Measurements from ENCODE around the gene C5AR1. TPM values are rescaled to one million over a fixed set of nuclear protein-coding genes. Genes with fewer than 3 reads are reported as not detected.

The C5AR1 gene
- total RNA-seq, 4 donors from 2014 or later, result 5.0 to 34.5 (median 12.7) TPM

DNA sequence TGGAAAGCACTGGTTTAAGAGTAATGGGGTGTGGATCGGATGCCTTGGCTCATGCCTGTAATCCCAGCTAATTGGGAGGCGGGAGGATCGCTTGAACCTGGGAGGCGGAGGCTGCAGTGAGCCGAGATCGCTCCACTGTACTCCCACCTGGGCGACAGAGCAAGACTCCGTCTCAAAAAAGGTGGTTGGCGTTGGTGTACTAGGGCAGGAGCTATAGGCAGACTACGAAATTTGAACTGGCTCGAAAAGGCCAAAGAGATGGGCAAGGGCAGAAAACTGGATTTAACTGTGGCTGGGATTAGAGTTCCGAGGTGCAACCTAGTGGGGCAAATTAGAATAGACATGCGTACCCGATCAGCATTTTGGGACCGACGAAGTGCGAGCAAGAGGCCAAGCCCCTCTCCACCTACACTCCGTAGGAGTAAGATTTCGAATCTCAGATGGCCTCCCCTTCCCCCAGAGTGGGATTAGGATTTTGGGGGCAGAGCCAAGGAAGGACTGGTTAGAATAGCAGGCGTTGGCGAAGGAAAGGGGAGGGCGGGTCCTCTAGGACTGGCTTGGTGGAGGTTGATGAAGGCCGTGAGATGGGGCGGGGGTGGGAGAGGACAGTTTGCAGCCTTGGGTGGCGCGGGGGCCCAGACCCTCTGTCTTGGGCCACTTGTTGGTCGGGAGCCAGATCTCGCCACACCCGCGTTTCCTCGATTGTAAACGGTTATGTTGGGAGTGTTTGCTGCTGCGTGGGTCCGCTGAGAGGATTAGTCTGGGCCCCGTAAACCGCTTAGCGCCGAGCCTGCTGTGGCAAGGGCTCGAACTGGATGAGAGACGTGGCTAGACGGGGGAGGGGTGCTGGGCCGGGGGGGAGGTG lies 37.0 kb upstream of the C5AR1 start:
- peak overlapping the region; percentile 49 to 89 (median 82) for H3K4me3 ChIP-seq
- WGBS, 2 donors, result 22 to 23% methylated on average over 39 to 42 of the region's 42 CpGs
- no peaks in the 10 kb centered on the region for H3K27me3 ChIP-seq
- peaks cover 0 to 35% (median 18%) of the 10 kb centered on the region in 4 donors for H3K4me1 ChIP-seq
- H3K9me3 ChIP-seq, result no peaks in the 10 kb centered on the region
- no peak for TF ChIP-seq EP300 (IDR thresholded peaks at IDR 0.05)
- TF ChIP-seq, protein P1, sequence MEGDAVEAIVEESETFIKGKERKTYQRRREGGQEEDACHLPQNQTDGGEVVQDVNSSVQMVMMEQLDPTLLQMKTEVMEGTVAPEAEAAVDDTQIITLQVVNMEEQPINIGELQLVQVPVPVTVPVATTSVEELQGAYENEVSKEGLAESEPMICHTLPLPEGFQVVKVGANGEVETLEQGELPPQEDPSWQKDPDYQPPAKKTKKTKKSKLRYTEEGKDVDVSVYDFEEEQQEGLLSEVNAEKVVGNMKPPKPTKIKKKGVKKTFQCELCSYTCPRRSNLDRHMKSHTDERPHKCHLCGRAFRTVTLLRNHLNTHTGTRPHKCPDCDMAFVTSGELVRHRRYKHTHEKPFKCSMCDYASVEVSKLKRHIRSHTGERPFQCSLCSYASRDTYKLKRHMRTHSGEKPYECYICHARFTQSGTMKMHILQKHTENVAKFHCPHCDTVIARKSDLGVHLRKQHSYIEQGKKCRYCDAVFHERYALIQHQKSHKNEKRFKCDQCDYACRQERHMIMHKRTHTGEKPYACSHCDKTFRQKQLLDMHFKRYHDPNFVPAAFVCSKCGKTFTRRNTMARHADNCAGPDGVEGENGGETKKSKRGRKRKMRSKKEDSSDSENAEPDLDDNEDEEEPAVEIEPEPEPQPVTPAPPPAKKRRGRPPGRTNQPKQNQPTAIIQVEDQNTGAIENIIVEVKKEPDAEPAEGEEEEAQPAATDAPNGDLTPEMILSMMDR (IDR thresholded peaks at IDR 0.05), result peak in 1 of 5 experiments; percentile 33
- peak overlapping the region; percentile 93 to 100 (median 100) for H3K27ac ChIP-seq
- peak; percentile 32 to 47 for DNase-seq (ENCODE audit: low spot score in 2 of 2)
- peaks cover 0 to 43% (median 7%) of the 10 kb centered on the region in 3 donors for H3K36me3 ChIP-seq

GRCh38 chr19:47273313-47274070 lies 36.2 kb upstream of the C5AR1 start:
- peak; percentile 66 to 79 for TF ChIP-seq POLR2A (IDR thresholded peaks at IDR 0.05)
- TF ChIP-seq, protein P1 (IDR thresholded peaks at IDR 0.05), result peak in 2 of 5 experiments; percentile 21 to 29
- peak; percentile 70 to 91 for TF ChIP-seq EP300 (IDR thresholded peaks at IDR 0.05)
- Histone ChIP-seq H3K9me3 (no peaks in the 10 kb centered on the region), H3K36me3 (peaks cover 0 to 35% (median 7%) of the 10 kb centered on the region in 3 donors), H3K27ac (peak overlapping the region; percentile 93 to 100 (median 100)), H3K4me1 (peaks cover 0 to 35% (median 18%) of the 10 kb centered on the region in 4 donors), H3K4me3 (peak overlapping the region; percentile 49 to 89 (median 82)), H3K27me3 (no peaks in the 10 kb centered on the region)
- peak; percentile 89 to 96 for DNase-seq (ENCODE audit: low spot score in 2 of 2)
- 0% methylated on average over 19 to 49 of the region's 54 CpGs for WGBS, 2 donors

DNA sequence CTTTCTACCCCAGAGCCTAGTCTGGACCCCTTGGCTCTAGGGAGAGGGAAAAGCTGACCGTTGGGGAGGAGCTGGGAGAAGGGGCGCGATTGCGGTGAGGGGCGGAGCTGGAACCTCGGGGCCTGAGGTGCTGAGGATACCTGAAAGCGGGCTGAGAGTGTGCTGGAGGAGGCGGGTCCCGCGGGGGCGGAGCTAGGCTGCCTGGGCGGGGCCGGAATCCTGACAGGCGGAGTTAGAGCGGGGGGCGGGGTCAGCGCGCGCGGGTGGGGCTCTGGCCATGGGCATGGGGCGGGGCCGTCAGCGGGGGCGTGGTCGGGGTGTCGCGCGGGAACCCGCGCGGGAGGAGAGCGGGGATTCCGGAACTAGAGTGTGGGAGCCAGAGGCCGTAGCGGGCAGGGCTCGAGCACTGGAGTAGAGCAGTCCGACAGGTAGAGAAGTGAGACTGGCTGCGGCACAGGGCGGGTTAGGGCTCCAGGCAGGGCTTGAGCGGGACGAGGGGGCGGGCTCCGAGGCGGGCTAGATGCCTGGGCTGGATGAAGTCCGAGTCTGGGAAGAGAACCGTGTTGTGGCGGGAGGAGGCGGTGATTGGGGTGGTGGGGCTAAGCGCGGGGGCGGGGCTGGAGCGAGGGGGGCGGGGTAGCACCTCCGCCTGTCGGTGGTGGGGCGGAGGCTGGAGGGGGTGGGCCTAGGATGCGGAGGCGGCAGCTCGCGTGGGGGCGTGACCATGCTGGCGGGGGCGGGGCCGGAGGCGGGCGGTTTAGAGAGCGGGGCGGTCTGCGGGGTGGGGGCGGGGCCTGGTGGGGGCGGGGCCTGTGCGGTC lies 35.4 kb upstream of the C5AR1 start, which contains the start of gene INAFM1:
Gene INAFM1 (plus strand): TSS at position 815 of the 820 bp plus-strand sequence. CDS start 35 bp downstream, outside the sequence.
- Histone ChIP-seq H3K27me3 (no peaks in the 10 kb centered on the region), H3K9me3 (no peaks in the 10 kb centered on the region), H3K36me3 (peaks cover 0 to 27% (median 7%) of the 10 kb centered on the region in 3 donors), H3K27ac (peak within 1 kb of the TSS; percentile 93 to 100 (median 100)), H3K4me3 (peak within 1 kb of the TSS; percentile 49 to 89 (median 82)), H3K4me1 (peaks cover 0 to 35% (median 18%) of the 10 kb centered on the region in 4 donors)
- DNase-seq (ENCODE audit: low spot score in 2 of 2), result peak; percentile 98
- TF ChIP-seq EP300 (IDR thresholded peaks at IDR 0.05), result peak in 1 of 2 donors; percentile 66
- TF ChIP-seq POLR2A (IDR thresholded peaks at IDR 0.05), result peak in 1 of 2 donors; percentile 39
- TF ChIP-seq, protein P1 (IDR thresholded peaks at IDR 0.05), result peak in 1 of 5 experiments; percentile 23
- WGBS, 2 donors, result 0 to 1% methylated on average over 38 to 64 of the region's 72 CpGs

GRCh38 chr19:47274891-47275761 lies 34.5 kb upstream of the C5AR1 start:
- DNase-seq (ENCODE audit: low spot score in 2 of 2), result no peak
- WGBS, 2 donors, result 3 to 8% methylated on average over 56 to 60 of the region's 82 CpGs
- TF ChIP-seq, protein P1 (IDR thresholded peaks at IDR 0.05), result no peak
- TF ChIP-seq POLR2A (IDR thresholded peaks at IDR 0.05) (no peak), EP300 (IDR thresholded peaks at IDR 0.05) (no peak)
- Histone ChIP-seq H3K27ac (peak overlapping the region in 3 of 4 donors; percentile 87 to 100 (median 99)), H3K36me3 (peaks cover 0 to 19% (median 7%) of the 10 kb centered on the region in 3 donors), H3K4me1 (peaks cover 0 to 35% (median 18%) of the 10 kb centered on the region in 4 donors), H3K9me3 (no peaks in the 10 kb centered on the region), H3K27me3 (no peaks in the 10 kb centered on the region), H3K4me3 (peak overlapping the region; percentile 16 to 89 (median 50))
